NCI-H1105 treated with DMSO at 0.1 percent for 48 hours (cell line): ENCODE results near the gene SF3A2.

Source experiments
- DNase-seq: peaks from one replicate; lab custom pipeline; 2025; lab: John Stamatoyannopoulos, UW

The SF3A2 gene

GRCh38 chr19:2207991-2208860 is 28.4 kb upstream of the SF3A2 start:
- no peak for DNase-seq

DNA sequence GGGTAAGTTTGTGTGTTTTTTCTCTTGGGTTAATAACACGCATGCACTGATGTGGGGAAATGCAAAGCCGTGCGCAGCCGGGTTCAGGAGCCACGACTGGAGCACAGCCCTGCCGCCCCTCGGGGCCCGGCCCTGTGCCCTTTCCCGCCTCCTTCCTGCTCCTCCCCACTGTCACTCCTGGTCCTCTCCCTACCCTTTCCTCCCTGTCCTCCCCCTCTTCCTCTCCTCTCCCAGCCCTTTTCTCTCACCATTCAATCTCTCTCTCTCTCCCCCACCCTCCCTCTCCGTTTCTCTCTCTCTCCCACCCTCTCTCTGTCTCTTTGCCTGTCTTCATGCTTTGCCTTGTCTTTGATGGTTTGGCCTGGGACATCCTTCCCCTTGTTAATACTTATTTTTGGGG is 27.6 kb upstream of the SF3A2 start:
- no peak for DNase-seq

DNA sequence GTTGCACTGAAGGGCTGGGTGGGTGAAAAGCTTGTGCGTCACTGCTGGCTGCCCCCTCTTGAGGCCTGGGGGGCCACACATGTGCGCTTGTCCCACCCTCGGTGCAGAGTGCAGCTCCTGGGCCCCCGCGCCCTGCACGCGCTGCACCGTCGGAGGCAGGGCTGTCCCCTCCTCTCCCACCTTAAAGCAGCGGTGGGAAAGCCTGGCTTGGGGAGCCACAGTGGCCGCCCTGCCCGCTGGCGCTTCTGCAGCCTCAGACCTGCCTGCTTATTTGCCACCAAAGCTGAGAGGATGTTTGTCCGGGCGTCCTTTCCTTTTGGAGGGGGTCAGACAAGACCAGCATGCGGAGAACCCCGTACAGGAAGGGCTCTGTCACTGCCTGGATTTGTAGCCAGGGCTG is 27.2 kb upstream of the SF3A2 start:
- no peak for DNase-seq

- DNase-seq = no peak
Observed at GRCh38 chr19:2210206-2210605, 26.4 kb upstream of the SF3A2 start.

- no peak for DNase-seq
Observed at GRCh38 chr19:2210987-2211740, 25.5 kb upstream of the SF3A2 start.

- DNase-seq = no peak
Observed at GRCh38 chr19:2212861-2213711, 23.5 kb upstream of the SF3A2 start.

DNA sequence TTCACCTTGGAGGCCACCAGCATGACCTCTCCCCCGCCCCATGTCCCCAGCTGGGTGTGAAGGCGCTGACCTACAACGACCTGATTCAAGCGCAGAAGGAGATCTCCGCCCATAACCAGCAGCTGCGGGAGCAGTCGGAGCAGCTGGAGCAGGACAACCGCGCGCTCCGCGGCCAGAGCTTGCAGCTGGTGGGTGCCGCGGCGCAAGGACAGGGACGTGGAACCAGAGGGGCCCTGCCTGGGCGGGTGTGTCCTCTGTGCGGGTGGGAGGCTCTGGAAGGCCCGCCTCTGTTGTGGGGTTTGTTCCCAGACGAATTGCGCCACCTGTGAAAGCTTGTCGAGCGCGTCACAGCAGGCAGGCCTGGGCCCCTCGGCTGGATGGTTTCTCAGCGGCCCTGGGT is 22.8 kb upstream of the SF3A2 start:
- DNase-seq = no peak

DNA sequence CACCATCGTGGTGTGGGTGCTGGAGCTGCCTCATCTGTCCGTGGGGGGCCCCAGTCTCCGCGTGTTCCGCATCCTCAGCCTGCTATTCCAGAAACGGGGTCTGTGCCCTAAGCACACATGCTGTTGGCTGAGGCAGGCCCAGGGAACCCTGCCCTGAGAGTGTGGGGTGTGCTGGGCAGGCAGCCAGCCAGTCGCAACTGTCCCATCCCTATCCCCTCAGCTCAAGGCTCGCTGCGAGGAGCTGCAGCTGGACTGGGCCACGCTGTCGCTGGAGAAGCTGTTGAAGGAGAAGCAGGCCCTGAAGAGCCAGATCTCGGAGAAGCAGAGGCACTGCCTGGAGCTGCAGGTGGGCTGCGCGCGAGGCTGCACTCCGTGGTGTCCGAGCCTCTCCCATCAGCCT is 22.4 kb upstream of the SF3A2 start:
- no peak for DNase-seq

DNA sequence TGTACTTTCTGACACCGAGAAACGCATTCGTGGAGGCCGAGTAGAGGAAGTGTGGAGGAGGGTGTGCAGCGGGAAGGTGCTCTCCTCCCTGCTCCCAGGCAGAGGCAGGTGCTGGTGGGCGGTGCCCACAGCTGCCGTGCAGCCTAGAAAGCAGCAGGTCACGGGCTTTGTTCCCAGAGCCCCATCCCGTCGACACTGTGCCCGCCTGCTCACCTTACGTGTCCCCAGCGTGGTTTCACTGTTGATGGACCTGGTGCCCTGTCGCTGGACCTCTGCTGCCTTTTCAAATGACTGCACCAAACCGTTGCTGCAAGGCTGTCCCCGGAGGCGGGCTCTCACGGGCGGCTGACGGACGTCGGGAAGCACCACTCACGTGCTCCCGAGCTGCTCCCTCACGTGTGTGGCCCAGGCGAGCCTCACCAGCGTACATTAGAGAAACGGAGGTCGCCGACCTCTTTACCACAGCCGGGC is 21.3 kb upstream of the SF3A2 start:
- DNase-seq = peak; percentile 27

DNA sequence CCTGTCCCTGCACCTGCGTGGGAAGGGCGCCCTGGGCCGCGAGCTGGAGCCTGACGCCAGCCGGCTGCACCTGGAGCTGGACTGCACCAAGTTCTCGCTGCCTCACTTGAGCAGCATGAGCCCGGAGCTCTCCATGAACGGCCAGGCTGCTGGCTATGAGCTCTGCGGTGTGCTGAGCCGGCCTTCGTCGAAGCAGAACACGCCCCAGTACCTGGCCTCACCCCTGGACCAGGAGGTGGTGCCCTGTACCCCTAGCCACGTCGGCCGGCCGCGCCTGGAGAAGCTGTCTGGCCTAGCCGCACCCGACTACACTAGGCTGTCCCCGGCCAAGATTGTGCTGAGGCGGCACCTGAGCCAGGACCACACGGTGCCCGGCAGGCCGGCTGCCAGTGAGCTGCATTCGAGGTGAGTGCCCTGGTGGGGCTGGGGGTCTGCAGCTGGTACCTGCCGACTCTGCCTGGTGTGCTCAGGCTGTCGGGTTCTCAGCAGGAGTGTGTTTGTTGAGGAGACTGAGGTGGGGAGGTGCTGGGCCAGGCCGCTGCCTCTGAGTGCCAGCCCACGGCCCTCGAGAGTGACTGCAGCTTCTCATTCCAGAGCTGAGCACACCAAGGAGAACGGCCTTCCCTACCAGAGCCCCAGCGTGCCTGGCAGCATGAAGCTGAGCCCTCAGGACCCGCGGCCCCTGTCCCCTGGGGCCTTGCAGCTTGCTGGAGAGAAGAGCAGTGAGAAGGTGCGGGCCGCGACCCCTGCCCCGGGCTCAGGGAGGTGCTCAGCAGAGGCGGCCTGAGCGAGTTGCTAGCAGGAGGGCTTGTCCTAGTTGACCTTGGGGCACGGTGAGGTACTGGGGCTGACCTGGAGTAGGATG is 20.0 kb upstream of the SF3A2 start:
- DNase-seq = no peak

GRCh38 chr19:2217591-2217990 is 19.0 kb upstream of the SF3A2 start:
- no peak for DNase-seq

DNA sequence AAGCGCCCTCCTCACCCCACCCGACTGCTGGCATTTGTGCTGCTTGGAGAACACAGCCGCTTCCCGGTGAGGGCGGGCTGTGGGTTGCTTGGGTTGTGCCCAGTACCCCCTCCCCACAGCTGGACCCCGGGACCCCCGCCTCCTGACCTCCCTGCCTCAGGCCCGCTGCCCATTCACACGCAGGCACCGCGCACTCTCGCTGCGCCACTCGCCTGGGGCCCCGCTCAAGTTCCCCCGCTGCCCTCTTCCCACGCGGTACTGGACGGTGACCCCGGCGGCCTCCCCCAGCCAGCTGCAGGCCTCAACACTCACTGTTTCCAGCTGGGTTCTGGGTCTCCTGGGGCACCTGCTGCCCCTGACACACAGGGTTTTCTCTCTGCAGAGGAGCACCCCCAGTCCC is 16.9 kb upstream of the SF3A2 start:
- DNase-seq = no peak

GRCh38 chr19:2221250-2221831 is 15.3 kb upstream of the SF3A2 start:
- no peak for DNase-seq

DNA sequence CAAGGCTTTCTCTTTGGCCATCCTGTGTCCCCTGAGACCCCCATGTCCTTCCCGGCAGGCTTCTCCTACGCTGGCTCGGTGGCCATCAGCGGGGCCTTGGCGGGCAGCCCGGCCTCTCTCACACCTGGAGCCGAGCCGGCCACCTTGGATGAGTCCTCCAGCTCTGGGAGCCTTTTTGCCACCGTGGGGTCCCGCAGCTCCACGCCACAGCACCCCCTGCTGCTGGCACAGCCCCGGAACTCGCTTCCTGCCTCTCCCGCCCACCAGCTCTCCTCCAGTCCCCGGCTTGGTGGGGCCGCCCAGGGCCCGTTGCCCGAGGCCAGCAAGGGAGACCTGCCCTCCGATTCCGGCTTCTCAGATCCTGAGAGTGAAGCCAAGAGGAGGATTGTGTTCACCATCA is 14.7 kb upstream of the SF3A2 start:
- DNase-seq = no peak

DNA sequence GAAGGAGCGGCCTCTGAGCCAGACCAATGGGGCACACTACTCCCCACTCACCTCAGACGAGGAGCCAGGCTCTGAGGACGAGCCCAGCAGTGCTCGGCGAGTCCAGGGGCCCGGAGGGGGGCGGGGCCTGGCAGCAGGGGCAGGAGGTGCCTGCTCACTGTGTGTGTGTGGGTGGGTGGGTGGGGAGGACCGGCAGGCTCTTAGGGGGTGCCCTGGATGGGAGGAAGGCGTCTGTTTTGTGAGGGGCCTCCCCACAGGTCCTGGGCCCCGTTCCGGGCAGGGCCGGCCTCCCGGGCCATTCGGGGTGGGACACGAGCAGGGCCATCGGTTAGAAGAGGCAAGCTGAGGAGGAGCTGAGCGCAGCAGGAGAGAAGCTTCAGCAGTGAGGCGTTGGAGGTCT is 13.2 kb upstream of the SF3A2 start:
- DNase-seq = no peak

- DNase-seq = no peak
Observed at GRCh38 chr19:2223959-2224358, 12.7 kb upstream of the SF3A2 start.

DNA sequence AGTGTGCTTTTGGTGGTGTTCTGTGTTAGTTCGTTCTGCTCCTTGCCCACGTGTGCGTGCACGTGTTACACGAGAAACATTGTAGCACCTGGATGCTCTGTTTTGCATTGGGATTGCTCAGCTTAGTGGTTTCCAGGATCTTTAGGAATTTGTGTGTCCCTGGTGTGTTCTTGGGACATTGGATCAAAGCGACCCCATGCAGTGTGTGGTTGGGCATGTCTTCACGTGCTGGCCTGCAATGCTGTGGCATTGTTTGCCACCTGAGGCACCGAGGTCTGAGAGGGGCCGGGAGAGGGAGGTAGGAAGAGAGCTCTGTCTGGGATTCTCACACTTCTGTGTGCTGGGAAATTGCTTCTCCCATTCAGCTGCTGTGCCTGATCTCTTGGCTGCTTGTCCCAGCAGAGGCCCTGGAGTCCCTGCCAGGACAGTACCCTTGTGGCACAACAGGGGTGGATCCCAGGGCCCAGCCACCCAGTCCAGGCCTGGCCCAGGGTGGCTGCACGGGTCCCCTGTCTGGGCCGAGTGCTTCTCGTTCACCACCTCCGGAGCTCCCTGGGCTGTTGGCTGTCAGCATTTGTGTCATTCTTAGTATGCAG is 11.8 kb upstream of the SF3A2 start:
- DNase-seq = no peak

- DNase-seq = no peak
Observed at GRCh38 chr19:2225415-2226050, 11.1 kb upstream of the SF3A2 start.

GRCh38 chr19:2226051-2226839 is 10.4 kb upstream of the SF3A2 start:
- no peak for DNase-seq
